Peyer's patch (tissue), 4 donors: ENCODE measurements around the gene JUNB.

Source experiments
- POLR2A ChIP-seq, 2 donors: fragments of 450-650 bp; IDR thresholded peaks; one replicate each; pipeline ENCODE4 v1.5.1; 2017; ENCODE audit warnings: antibody characterized with exemption in 2 of 2, mild to moderate bottlenecking in 2 of 2, moderate library complexity in 2 of 2
- TF ChIP-seq, protein P1 (sequence below), 6 experiments: fragments of 450-650 bp in 4 of 6; fragments of 200-600 bp in 2 of 6; sonication (generic) in 1 of 6; IDR thresholded peaks; one replicate each; pipeline ENCODE4 v1.5.1; 2017 to 2019; ENCODE audit warnings: antibody characterized with exemption in 6 of 6, mild to moderate bottlenecking in 3 of 6, moderate library complexity in 1 of 6

DNA sequence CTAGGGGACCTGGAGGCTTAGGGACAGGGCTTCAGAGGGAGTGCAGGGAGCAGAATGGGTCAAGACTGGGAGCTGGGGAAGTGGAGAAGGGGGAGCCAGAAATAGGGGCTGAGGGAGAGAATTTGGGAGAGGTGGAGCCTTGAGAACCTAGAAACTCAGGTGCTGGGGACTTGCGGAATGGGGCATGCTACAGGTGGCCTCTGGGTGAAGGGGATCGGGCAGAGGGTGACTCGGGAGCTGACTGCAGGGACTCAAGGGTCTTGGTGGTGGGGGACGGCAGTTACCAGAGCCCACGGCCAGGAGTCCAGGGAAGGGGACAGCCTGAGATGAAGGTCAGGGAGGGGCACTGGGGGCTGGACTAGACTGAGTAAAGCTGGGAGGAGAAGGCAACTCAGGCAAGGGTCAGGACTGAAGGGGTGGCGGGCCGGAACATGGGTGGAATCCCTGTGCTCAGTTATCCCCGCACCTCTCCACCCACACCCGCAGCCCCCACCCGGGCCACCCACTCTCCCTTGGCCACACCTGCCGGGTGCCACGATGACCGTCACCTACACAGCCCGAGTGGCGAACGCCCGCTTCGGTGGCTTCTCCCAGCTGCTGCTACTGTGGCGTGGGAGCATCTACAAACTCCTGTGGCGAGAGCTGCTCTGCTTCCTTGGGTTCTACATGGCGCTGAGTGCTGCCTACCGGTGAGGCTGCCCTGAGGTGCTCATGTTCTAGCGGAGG is 39.1 kb upstream of the JUNB start:
- TF ChIP-seq, protein P1, sequence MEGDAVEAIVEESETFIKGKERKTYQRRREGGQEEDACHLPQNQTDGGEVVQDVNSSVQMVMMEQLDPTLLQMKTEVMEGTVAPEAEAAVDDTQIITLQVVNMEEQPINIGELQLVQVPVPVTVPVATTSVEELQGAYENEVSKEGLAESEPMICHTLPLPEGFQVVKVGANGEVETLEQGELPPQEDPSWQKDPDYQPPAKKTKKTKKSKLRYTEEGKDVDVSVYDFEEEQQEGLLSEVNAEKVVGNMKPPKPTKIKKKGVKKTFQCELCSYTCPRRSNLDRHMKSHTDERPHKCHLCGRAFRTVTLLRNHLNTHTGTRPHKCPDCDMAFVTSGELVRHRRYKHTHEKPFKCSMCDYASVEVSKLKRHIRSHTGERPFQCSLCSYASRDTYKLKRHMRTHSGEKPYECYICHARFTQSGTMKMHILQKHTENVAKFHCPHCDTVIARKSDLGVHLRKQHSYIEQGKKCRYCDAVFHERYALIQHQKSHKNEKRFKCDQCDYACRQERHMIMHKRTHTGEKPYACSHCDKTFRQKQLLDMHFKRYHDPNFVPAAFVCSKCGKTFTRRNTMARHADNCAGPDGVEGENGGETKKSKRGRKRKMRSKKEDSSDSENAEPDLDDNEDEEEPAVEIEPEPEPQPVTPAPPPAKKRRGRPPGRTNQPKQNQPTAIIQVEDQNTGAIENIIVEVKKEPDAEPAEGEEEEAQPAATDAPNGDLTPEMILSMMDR (IDR thresholded peaks at IDR 0.05), result no peak
- no peak for TF ChIP-seq POLR2A (IDR thresholded peaks at IDR 0.05)
